Lower lobe of right lung (tissue), 2 donors: ENCODE results near the gene GRM7. TPM values are rescaled to one million over a fixed set of nuclear protein-coding genes. Genes with fewer than 3 reads are reported as not detected.

Experiments used
- ATAC-seq, 2 donors: fragments of 200-7000 bp; cut with Tn5 transposase; one replicate each; pipeline ENCODE4 v1.9.1; 2020 to 2022; ENCODE audit warnings: mild to moderate bottlenecking in 2 of 2, moderate library complexity in 2 of 2
- DNase-seq: peaks from one replicate; pipeline ENCODE4 v3.0.0-alpha.2; 2020
- H3K27ac ChIP-seq: fragments of 200-600 bp; one replicate; pipeline ENCODE4 v1.8.0; 2022
- H3K27me3 ChIP-seq: fragments of 200-600 bp; one replicate; pipeline ENCODE4 v1.8.0; 2022; ENCODE audit warnings: low read depth
- H3K36me3 ChIP-seq: fragments of 200-600 bp; one replicate; pipeline ENCODE4 v1.8.0; 2022; ENCODE audit warnings: mild to moderate bottlenecking
- H3K4me1 ChIP-seq: fragments of 200-600 bp; one replicate; pipeline ENCODE4 v1.8.0; 2022
- H3K4me3 ChIP-seq: fragments of 200-600 bp; one replicate; pipeline ENCODE4 v1.8.0; 2022; ENCODE audit warnings: mild to moderate bottlenecking
- H3K9me3 ChIP-seq: fragments of 200-600 bp; one replicate; pipeline ENCODE4 v1.8.0; 2022
- intact Hi-C: fragments of 100-400 bp; cut with DNase I; formaldehyde crosslinking; loops from one replicate; pipeline ENCODE4 v1.11.0; 2022
- total RNA-seq: library from RNA; stranded (reverse); fragmentation: NEBNext Ultra II Directional; extraction: Animal tissue kit (Norgen Biotek cat#: 25700); gene quantifications from one replicate; pipeline ENCODE4 v1.2.1, GENCODE V29; 2021
- TF ChIP-seq, protein P1 (sequence below): fragments of 200-600 bp; IDR thresholded peaks from one replicate; pipeline ENCODE4 v1.8.0; 2022; ENCODE audit warnings: antibody characterized with exemption, mild to moderate bottlenecking
- donor health status: DM: no; HTN: yes; CAD: no; lungs with severe emphysema.

GRM7 gene
- total RNA-seq, 1 donor from 2014 or later: 0.86 TPM

DNA sequence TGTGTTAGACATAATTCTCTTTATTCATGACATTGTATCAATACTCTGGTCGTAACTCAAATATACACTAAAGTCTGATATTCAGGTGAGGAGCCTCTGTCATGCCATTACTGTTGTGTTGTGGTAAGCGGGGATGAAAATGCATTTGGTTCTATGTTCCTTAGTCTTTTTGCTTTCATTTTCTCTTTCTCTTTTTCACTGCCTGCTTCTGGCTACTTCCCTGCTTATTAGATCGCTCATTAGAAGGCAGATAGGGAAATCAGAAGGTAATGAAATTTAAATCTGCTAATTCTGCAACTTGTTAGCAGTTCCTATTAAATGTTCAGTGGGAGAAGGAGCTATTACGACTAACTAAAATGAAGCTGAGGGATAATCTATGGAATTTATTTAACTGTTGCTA, 345.0 kb downstream of the GRM7 start:
- DNase-seq (no peak), ATAC-seq (no peak)
- Histone ChIP-seq H3K4me1 (no peaks in the 10 kb centered on the region), H3K9me3 (no peaks in the 10 kb centered on the region), H3K36me3 (no peaks in the 10 kb centered on the region), H3K4me3 (peak overlapping the region; percentile 24), H3K27me3 (no peaks in the 10 kb centered on the region), H3K27ac (no peak overlapping the region)
- TF ChIP-seq, protein P1, sequence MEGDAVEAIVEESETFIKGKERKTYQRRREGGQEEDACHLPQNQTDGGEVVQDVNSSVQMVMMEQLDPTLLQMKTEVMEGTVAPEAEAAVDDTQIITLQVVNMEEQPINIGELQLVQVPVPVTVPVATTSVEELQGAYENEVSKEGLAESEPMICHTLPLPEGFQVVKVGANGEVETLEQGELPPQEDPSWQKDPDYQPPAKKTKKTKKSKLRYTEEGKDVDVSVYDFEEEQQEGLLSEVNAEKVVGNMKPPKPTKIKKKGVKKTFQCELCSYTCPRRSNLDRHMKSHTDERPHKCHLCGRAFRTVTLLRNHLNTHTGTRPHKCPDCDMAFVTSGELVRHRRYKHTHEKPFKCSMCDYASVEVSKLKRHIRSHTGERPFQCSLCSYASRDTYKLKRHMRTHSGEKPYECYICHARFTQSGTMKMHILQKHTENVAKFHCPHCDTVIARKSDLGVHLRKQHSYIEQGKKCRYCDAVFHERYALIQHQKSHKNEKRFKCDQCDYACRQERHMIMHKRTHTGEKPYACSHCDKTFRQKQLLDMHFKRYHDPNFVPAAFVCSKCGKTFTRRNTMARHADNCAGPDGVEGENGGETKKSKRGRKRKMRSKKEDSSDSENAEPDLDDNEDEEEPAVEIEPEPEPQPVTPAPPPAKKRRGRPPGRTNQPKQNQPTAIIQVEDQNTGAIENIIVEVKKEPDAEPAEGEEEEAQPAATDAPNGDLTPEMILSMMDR: no peak
- intact Hi-C loops: no loop called here

DNA sequence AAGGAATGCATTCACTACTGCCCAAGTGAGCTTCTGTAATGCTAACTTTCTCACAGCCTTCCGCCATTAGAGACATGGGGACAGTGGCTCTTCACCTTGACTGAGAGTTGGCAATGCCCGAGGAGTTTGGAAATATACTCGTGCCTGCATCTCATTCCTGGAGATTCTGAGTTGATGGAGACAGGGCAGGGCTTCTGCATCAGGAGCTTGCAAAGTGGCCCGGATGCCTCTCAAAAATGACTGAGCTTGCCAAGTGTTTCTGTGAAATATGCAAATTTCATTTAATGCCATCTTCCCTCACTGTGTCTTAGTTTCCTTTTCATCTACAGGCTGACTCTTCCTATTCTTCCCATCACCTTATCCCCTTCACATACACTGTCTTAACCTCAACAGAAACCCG, 346.2 kb downstream of the GRM7 start:
- no peaks in the 10 kb centered on the region for H3K27me3 ChIP-seq
- no peak overlapping the region for H3K4me3 ChIP-seq
- no peaks in the 10 kb centered on the region for H3K4me1 ChIP-seq
- H3K9me3 ChIP-seq: no peaks in the 10 kb centered on the region
- intact Hi-C loops: no loop called here
- no peak overlapping the region for H3K27ac ChIP-seq
- DNase-seq (no peak), ATAC-seq (no peak)
- TF ChIP-seq, protein P1: no peak
- H3K36me3 ChIP-seq: no peaks in the 10 kb centered on the region

DNA sequence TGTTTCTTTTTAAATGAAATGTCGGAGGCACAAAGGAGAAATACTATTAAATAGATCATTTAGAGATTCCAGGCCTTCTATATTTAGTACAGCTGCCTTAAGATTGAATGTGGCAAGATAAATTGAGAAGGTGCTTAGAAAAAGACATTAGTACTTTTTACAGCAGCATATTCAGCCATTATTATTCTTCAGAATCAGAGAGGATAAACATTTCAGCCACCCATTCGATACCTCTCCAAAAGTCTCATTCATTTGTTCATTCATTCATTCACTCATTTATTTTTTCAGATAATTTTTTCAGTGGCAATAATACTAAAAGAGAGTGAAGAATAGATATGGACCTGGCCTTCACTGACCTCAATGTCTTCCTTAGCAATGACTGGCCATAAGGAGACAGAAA, 347.0 kb downstream of the GRM7 start:
- Histone ChIP-seq H3K4me3 (no peak overlapping the region), H3K36me3 (no peaks in the 10 kb centered on the region), H3K27me3 (no peaks in the 10 kb centered on the region), H3K27ac (no peak overlapping the region), H3K4me1 (no peaks in the 10 kb centered on the region), H3K9me3 (no peaks in the 10 kb centered on the region)
- intact Hi-C loops: no loop called here
- ATAC-seq (no peak), DNase-seq (no peak)
- TF ChIP-seq, protein P1: no peak

DNA sequence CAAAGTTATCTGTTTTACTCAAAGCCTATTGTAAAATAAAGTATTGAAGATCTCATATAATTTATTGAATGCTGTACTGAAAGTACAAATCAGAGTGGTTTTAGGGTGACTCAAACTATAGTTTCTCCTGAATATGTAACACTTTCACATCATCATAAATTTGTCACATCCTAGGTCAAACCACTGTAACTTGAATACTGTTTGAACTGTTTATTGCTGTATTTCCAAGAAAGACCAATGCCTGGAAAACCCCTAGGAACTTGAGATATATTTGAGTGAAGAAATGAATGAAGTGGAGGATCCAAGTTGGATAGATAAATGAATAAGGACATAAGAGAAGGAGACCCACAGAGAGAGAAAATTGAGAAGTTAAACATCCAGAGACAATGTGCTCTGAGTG, 348.2 kb downstream of the GRM7 start:
- H3K4me3 ChIP-seq: no peak overlapping the region

DNA sequence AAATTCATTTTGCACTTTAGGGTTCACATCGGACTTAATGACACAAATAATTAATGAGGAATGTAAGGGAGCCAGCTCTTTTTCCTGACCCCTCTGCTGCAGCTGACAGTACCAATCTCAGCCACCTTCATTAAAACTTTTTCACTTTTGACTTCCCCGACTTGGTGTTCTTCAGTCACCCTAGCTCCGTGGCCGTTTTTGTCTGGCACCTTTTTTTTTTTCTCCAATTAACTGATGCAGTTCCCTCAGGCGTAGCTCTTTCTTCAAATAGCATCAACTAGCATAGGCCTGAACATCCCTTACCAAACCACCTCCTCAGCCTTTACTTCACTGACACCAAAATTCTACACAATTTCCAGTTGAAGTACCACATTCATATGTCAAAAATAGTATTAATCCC, 350.8 kb downstream of the GRM7 start:
- intact Hi-C loops: no loop called here
- ATAC-seq: no peak

More for the DNA sequence above, 348.2 kb downstream of the GRM7 start:
- TF ChIP-seq, protein P1: no peak
- ATAC-seq: no peak
- Histone ChIP-seq H3K27me3 (no peaks in the 10 kb centered on the region), H3K4me1 (no peaks in the 10 kb centered on the region), H3K9me3 (no peaks in the 10 kb centered on the region), H3K27ac (no peak overlapping the region), H3K36me3 (no peaks in the 10 kb centered on the region)
- no peak for DNase-seq
- intact Hi-C loops: no loop called here

More for the DNA sequence above, 350.8 kb downstream of the GRM7 start:
- Histone ChIP-seq H3K36me3 (no peaks in the 10 kb centered on the region), H3K4me1 (no peaks in the 10 kb centered on the region), H3K27me3 (no peaks in the 10 kb centered on the region), H3K4me3 (no peak overlapping the region), H3K9me3 (no peaks in the 10 kb centered on the region), H3K27ac (no peak overlapping the region)
- no peak for DNase-seq
- TF ChIP-seq, protein P1: no peak
